M059J (cell line): ENCODE data around the gene ABCB8. TPM values are rescaled to one million over a fixed set of nuclear protein-coding genes. Genes with fewer than 3 reads are reported as not detected.
"Not testable (repeated sequence)": the region's sequence is repeated elsewhere in the genome, so short reads cannot be mapped to it uniquely, and the experiment has no call there.

ENCODE experiments used
- DNase-seq: peaks from one replicate; pipeline ENCODE4 v3.0.0-alpha.2; 2012; ENCODE audit warnings: low read depth
- total RNA-seq: library from RNA; depleted of rRNA; stranded (reverse); fragments of >200 nt; shearing (Covaris generic); gene quantifications from 2 replicates; pipeline ENCODE4 v1.2.3, GENCODE V29; 2014

The ABCB8 gene
- total RNA-seq, 1 experiment from 2014 or later, result 24.2 TPM

GRCh38 chr7:151034312-151035025 lies 6.2 kb downstream of the ABCB8 start:
- DNase-seq, result no peak

GRCh38 chr7:151035026-151035717 lies 6.9 kb downstream of the ABCB8 start:
- DNase-seq, result no peak

GRCh38 chr7:151035902-151036301 lies 7.7 kb downstream of the ABCB8 start:
- no peak for DNase-seq

- DNase-seq, result peak; percentile 98
These were observed 10.9 kb downstream of the ABCB8 start for GRCh38 chr7:151038951-151039849.

- DNase-seq, result no peak
These were observed 11.7 kb downstream of the ABCB8 start for GRCh38 chr7:151039850-151040548.

- no peak for DNase-seq
These were observed 12.5 kb downstream of the ABCB8 start for GRCh38 chr7:151040616-151041375.

- not testable (repeated sequence) for DNase-seq
These were observed 15.2 kb downstream of the ABCB8 start for GRCh38 chr7:151043449-151043848.

GRCh38 chr7:151043959-151044358 lies 15.7 kb downstream of the ABCB8 start:
- DNase-seq, result no peak

GRCh38 chr7:151045262-151045661 lies 17.0 kb downstream of the ABCB8 start:
- no peak for DNase-seq

GRCh38 chr7:151045967-151046366 lies 17.7 kb downstream of the ABCB8 start:
- no peak for DNase-seq

GRCh38 chr7:151046603-151047573 lies 18.6 kb downstream of the ABCB8 start:
- DNase-seq, result peak; percentile 89

- no peak for DNase-seq
These were observed 19.9 kb downstream of the ABCB8 start, which contains the start of gene ASIC3 for GRCh38 chr7:151047976-151048815. TSS of gene ASIC3 (plus strand) at chr7:151048531. CDS start at chr7:151048886, 355 bp downstream.

GRCh38 chr7:151048911-151049463 lies 20.7 kb downstream of the ABCB8 start:
- no peak for DNase-seq

- no peak for DNase-seq
These were observed 22.9 kb downstream of the ABCB8 start for GRCh38 chr7:151051108-151051507.

GRCh38 chr7:151053096-151053495 lies 24.8 kb downstream of the ABCB8 start:
- no peak for DNase-seq

GRCh38 chr7:151053751-151054150 lies 25.5 kb downstream of the ABCB8 start:
- no peak for DNase-seq

- DNase-seq, result no peak
These were observed 28.0 kb downstream of the ABCB8 start for GRCh38 chr7:151056283-151056665.
